Endothelial cell of umbilical vein (primary cell): ENCODE results near the gene CRTC2. TPM values are rescaled to one million over a fixed set of nuclear protein-coding genes. Genes with fewer than 3 reads are reported as not detected.
A peak's percentile ranks its signal among the peaks of the same experiment; 100 is the strongest.

Source experiments
- BruUV-seq: library from RNA; stranded (reverse); fragments of 400-500 nt; replicated peaks from 2 replicates; lab custom pipeline; 2021; lab: Mats Ljungman, UMichigan
- CTCF ChIA-PET: fragments of 300-600, 350-600 bp; sonication (Branson Sonifier 250); formaldehyde crosslinking; loops from one replicate; lab custom pipeline; 2021; ENCODE audit warnings: antibody characterized with exemption, inconsistent platforms; lab: Charles Lee
- POLR2A ChIA-PET: fragments of 300-600, 350-600 bp; sonication (Branson Sonifier 250); formaldehyde crosslinking; loops from one replicate; lab custom pipeline; 2021; ENCODE audit warnings: antibody characterized with exemption, inconsistent platforms; lab: Charles Lee
- DNase-seq: peaks from one replicate; pipeline ENCODE4 v3.0.0-alpha.2; 2011; ENCODE audit warnings: low read depth, low spot score
- FAIRE-seq: peaks from 2 replicates; lab custom pipeline; 2011; peaks lifted over from hg19 to GRCh38; lab: Jason Lieb, UNC
- H2AFZ ChIP-seq: 2 replicates; pipeline ENCODE4 v1.6.0; 2012; ENCODE audit warnings: low read depth, low read length, control low read depth, inconsistent platforms
- H3K27ac ChIP-seq: 2 replicates; pipeline ENCODE4 v1.5.1; 2011; ENCODE audit warnings: low read depth, mild to moderate bottlenecking, control low read depth, low read length, moderate library complexity; ENCODE audit not compliant: insufficient read depth
- H3K27me3 ChIP-seq, 2 experiments: 2 replicates each; pipeline versions ENCODE4 v1.6.0 to v1.6.1; 2011; ENCODE audit warnings: low read length in 2 of 2, mixed read lengths in 1 of 2; ENCODE audit not compliant: control insufficient read depth in 2 of 2, insufficient read depth in 2 of 2
- H3K36me3 ChIP-seq, 2 experiments: 2 replicates in 1 of 2; 3 replicates in 1 of 2; pipeline ENCODE4 v1.5.1; 2011; ENCODE audit warnings: low read length in 2 of 2, mild to moderate bottlenecking in 1 of 2, moderate library complexity in 1 of 2; ENCODE audit not compliant: control insufficient read depth in 2 of 2, insufficient read depth in 2 of 2; ENCODE audit errors: extremely low read depth in 1 of 2
- H3K4me1 ChIP-seq: 3 replicates; pipeline ENCODE4 v1.5.1; 2011; ENCODE audit warnings: mild to moderate bottlenecking, low read length; ENCODE audit not compliant: control insufficient read depth, insufficient read depth; ENCODE audit errors: extremely low read depth
- H3K4me2 ChIP-seq: 2 replicates; pipeline ENCODE4 v1.6.1; 2011; ENCODE audit warnings: low read length, control low read depth, mixed read lengths; ENCODE audit not compliant: insufficient read depth
- H3K4me3 ChIP-seq, 3 experiments: fragments of 200-600 bp in 1 of 3; sonication (generic), shearing (Covaris generic) in 1 of 3; replicated peaks in 1 of 3; 2 replicates each; pipeline ENCODE4 v1.5.1; 2011 to 2016; ENCODE audit warnings: control low read depth in 3 of 3, low read length in 3 of 3, mild to moderate bottlenecking in 2 of 3, inconsistent platforms in 1 of 3, low read depth in 1 of 3, moderate library complexity in 1 of 3; ENCODE audit not compliant: insufficient read depth in 1 of 3
- H3K79me2 ChIP-seq: 2 replicates; pipeline ENCODE4 v1.6.0; 2012; ENCODE audit warnings: low read length, inconsistent platforms; ENCODE audit not compliant: control insufficient read depth, insufficient read depth
- H3K9ac ChIP-seq: replicated peaks from 2 replicates; pipeline ENCODE3; 2011; ENCODE audit warnings: low read length, control low read depth; ENCODE audit not compliant: insufficient read depth; ENCODE audit errors: extremely low read depth
- H3K9me1 ChIP-seq: replicated peaks from 3 replicates; pipeline ENCODE4 v1.6.0; 2011; ENCODE audit warnings: mild to moderate bottlenecking, low read length; ENCODE audit not compliant: control insufficient read depth, insufficient read depth; ENCODE audit errors: extremely low read depth
- H3K9me3 ChIP-seq: replicated peaks from 2 replicates; pipeline ENCODE4 v1.5.1; 2012; ENCODE audit warnings: low read length, inconsistent platforms; ENCODE audit not compliant: control insufficient read depth, insufficient read depth
- H4K20me1 ChIP-seq: replicated peaks from 2 replicates; pipeline ENCODE3; 2011; ENCODE audit warnings: mild to moderate bottlenecking, low read length; ENCODE audit not compliant: control insufficient read depth, insufficient read depth; ENCODE audit errors: extremely low read depth
- EZH2 ChIP-seq: IDR thresholded peaks from 2 replicates; pipeline ENCODE4 v1.6.1; 2012; ENCODE audit warnings: borderline replicate concordance, low read depth, mild to moderate bottlenecking, moderate library complexity, low read length, inconsistent platforms; ENCODE audit not compliant: severe bottlenecking
- FOS ChIP-seq: IDR thresholded peaks from 2 replicates; pipeline ENCODE4 v1.6.1; 2011; ENCODE audit warnings: mild to moderate bottlenecking, low read length, moderate library complexity, borderline replicate concordance; ENCODE audit not compliant: insufficient read depth
- GATA2 ChIP-seq: IDR thresholded peaks from 2 replicates; pipeline ENCODE4 v1.7.0; 2011; ENCODE audit warnings: low read depth, mild to moderate bottlenecking, moderate library complexity, mixed read lengths, low read length; ENCODE audit not compliant: insufficient read length, insufficient read depth
- JUN ChIP-seq: IDR thresholded peaks from 2 replicates; pipeline ENCODE4 v1.6.1; 2011; ENCODE audit warnings: borderline replicate concordance, low read depth; ENCODE audit not compliant: insufficient read length, insufficient read depth
- MYC ChIP-seq: IDR thresholded peaks from one replicate; pipeline ENCODE4 v1.6.1; 2011; ENCODE audit warnings: mild to moderate bottlenecking, low read depth, low read length
- POLR2A ChIP-seq: IDR thresholded peaks from 2 replicates; pipeline ENCODE4 v1.6.1; 2012; ENCODE audit warnings: low read depth, mild to moderate bottlenecking, control low read depth, low read length
- POLR2AphosphoS5 ChIP-seq: IDR thresholded peaks from 2 replicates; pipeline ENCODE4 v1.6.1; 2012; ENCODE audit warnings: low read depth, mild to moderate bottlenecking, control low read depth, low read length, moderate library complexity; ENCODE audit not compliant: insufficient read depth
- dilution Hi-C: fragments of 300-500 bp; cut with MboI; formaldehyde crosslinking; loops from one replicate; pipeline ENCODE4 v1.15.0; 2019; ENCODE audit warnings: low sequenced_read_pairs; ENCODE audit not compliant: extremely low pct_ligation_motif_present
- intact Hi-C: fragments of 100-400 bp; cut with micrococcal nuclease; formaldehyde crosslinking; loops from one replicate; pipeline ENCODE4 v1.10.0; 2022
- polyA plus RNA-seq, 4 experiments: library from polyadenylated mRNA; depleted of rRNA in 3 of 4; stranded (reverse) in 3 of 4; unstranded in 1 of 4; fragments of >200 nt; gene quantifications; 2 replicates each; pipeline versions ENCODE4 v1.2.1 to v1.2.3, GENCODE V29; 2011 to 2012; ENCODE audit warnings: missing spikeins in 1 of 4
- total RNA-seq: library from RNA; stranded (reverse); gene quantifications from 2 replicates; pipeline ENCODE4 v1.2.3, GENCODE V29; 2021
- TF ChIP-seq, protein P1 (sequence below): IDR thresholded peaks from 2 replicates; pipeline ENCODE4 v1.6.1; 2011; ENCODE audit not compliant: insufficient read depth, insufficient read length
- TF ChIP-seq, protein P2 (sequence below), 2 donors: IDR thresholded peaks; 1 replicate in 1 of 2; 2 replicates in 1 of 2; pipeline ENCODE4 v1.5.1; 2011; ENCODE audit warnings: low read length in 2 of 2, mild to moderate bottlenecking in 2 of 2, moderate library complexity in 2 of 2, control low read depth in 1 of 2, inconsistent platforms in 1 of 2, low read depth in 1 of 2; ENCODE audit not compliant: insufficient read depth in 1 of 2; ENCODE audit errors: extremely low read depth in 1 of 2

The CRTC2 gene
- total and polyA plus RNA-seq, 2 donors (not counting 3 experiments of a cell fraction or from before 2014, with no cell fraction given), result 40.2 to 42.2 TPM

DNA sequence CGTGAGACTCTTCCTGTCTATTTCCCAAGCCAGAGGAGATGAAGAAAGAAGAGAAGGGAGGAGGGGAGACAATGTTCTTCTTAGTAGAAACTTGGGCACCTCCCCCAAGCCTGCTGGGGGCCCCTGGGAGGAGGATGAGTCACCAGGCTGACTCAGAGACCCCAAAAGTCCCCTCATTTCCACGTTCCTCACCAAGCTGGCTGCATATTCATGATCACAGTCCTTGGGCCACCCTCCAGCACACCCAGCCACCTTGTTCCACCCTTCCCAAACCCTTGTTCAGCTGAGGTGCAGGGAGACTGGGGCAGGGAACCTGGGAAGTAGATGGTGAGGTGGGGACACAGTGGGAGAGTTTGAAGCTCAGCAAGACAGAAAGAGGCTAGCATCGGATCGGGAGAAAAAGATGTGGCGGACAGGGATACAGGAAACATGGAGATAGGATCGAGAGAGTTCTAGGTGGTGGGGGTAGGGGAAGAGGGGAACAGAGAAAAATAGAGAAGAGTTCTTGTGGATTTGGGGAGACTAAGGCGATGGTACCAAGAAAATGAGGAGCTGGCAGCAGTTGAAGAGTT, 27.0 kb upstream of the CRTC2 start:
- intact Hi-C loops, result loop anchor here (1.0 to 5.0 kb wide), 2 partner anchors 27 to 287 kb away; partner anchors contain the start of genes CRTC2 and HAX1

More for the DNA sequence above, 27.0 kb upstream of the CRTC2 start:
- POLR2A ChIA-PET, result no interaction called here
- TF ChIP-seq GATA2 (no peak), FOS (peak; percentile 89), MYC (no peak), POLR2A (no peak), EZH2 (no peak), JUN (peak; percentile 60), POLR2AphosphoS5 (peak; percentile 39)
- TF ChIP-seq, protein P1, sequence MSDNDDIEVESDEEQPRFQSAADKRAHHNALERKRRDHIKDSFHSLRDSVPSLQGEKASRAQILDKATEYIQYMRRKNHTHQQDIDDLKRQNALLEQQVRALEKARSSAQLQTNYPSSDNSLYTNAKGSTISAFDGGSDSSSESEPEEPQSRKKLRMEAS, result no peak
- TF ChIP-seq, protein P2, sequence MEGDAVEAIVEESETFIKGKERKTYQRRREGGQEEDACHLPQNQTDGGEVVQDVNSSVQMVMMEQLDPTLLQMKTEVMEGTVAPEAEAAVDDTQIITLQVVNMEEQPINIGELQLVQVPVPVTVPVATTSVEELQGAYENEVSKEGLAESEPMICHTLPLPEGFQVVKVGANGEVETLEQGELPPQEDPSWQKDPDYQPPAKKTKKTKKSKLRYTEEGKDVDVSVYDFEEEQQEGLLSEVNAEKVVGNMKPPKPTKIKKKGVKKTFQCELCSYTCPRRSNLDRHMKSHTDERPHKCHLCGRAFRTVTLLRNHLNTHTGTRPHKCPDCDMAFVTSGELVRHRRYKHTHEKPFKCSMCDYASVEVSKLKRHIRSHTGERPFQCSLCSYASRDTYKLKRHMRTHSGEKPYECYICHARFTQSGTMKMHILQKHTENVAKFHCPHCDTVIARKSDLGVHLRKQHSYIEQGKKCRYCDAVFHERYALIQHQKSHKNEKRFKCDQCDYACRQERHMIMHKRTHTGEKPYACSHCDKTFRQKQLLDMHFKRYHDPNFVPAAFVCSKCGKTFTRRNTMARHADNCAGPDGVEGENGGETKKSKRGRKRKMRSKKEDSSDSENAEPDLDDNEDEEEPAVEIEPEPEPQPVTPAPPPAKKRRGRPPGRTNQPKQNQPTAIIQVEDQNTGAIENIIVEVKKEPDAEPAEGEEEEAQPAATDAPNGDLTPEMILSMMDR (IDR thresholded peaks at IDR 0.05; ENCODE audit: extremely low read depth in 1 of 2, insufficient read depth in 1 of 2, low read depth in 1 of 2, low read length in 2 of 2), result no peak
- H3K4me1 ChIP-seq, result peaks cover 19% of the 10 kb centered on the region
- TSS peak; percentile 26 for BruUV-seq
- dilution Hi-C loops, result no loop called here
- peak; percentile 68 for DNase-seq
- CTCF ChIA-PET, result interaction anchor here (1.0 to 2.7 kb wide), 8 partner anchors 8 to 307 kb away, joined by 4 to 65 read pairs (median 14); partner anchors contain the start of genes DENND4B, JTB, NPR1 and SLC39A1
- FAIRE-seq, result peak; percentile 78
- no peaks in the 10 kb centered on the region for H4K20me1 ChIP-seq
- H3K27me3 ChIP-seq, result no peaks in the 10 kb centered on the region
- no peaks in the 10 kb centered on the region for H3K9me3 ChIP-seq
- peak overlapping the region; percentile 78 for H3K9ac ChIP-seq
- H3K79me2 ChIP-seq, result peaks cover 16% of the 10 kb centered on the region
- peak overlapping the region; percentile 65 for H2AFZ ChIP-seq
- H3K36me3 ChIP-seq, result peaks cover 5 to 10% of the 10 kb centered on the region in 2 experiments
- H3K9me1 ChIP-seq, result no peaks in the 10 kb centered on the region
- peak overlapping the region; percentile 54 for H3K27ac ChIP-seq
- peak overlapping the region; percentile 91 for H3K4me2 ChIP-seq
- peak overlapping the region; percentile 66 to 94 (median 81) for H3K4me3 ChIP-seq
